Osteoblast (primary cell): ENCODE measurements around the gene TNFAIP2. TPM values are rescaled to one million over a fixed set of nuclear protein-coding genes. Genes with fewer than 3 reads are reported as not detected.
A peak's percentile ranks its signal among the peaks of the same experiment; 100 is the strongest.

Experiments
- DNase-seq: peaks from one replicate; pipeline ENCODE4 v3.0.0; 2011; ENCODE audit warnings: low spot score, mixed read lengths; ENCODE audit not compliant: insufficient read length; ENCODE audit errors: missing footprints
- H2AFZ ChIP-seq: 2 replicates; pipeline ENCODE4 v1.6.0; 2011; ENCODE audit warnings: mild to moderate bottlenecking, low read length
- H3K27ac ChIP-seq: 2 replicates; pipeline ENCODE4 v1.5.1; 2011; ENCODE audit warnings: mild to moderate bottlenecking, low read depth, low read length, moderate library complexity
- H3K27me3 ChIP-seq: 2 replicates; pipeline ENCODE4 v1.6.0; 2012; ENCODE audit warnings: mild to moderate bottlenecking, control low read depth, inconsistent platforms, low read length, moderate library complexity; ENCODE audit not compliant: insufficient read depth
- H3K36me3 ChIP-seq: 2 replicates; pipeline ENCODE4 v1.5.1; 2011; ENCODE audit warnings: mild to moderate bottlenecking, low read length, control low read depth, moderate library complexity; ENCODE audit not compliant: insufficient read depth
- H3K4me1 ChIP-seq: 2 replicates; pipeline ENCODE4 v1.5.1; 2011; ENCODE audit warnings: mild to moderate bottlenecking, low read length, control low read depth, moderate library complexity; ENCODE audit not compliant: insufficient read depth
- H3K4me2 ChIP-seq: 2 replicates; pipeline ENCODE4 v1.6.0; 2011; ENCODE audit warnings: mild to moderate bottlenecking, low read length; ENCODE audit not compliant: insufficient read depth
- H3K4me3 ChIP-seq: fragments of 200-600 bp; sonication (generic); 3 replicates; pipeline ENCODE4 v1.5.1; 2012; ENCODE audit warnings: mild to moderate bottlenecking, low read length, inconsistent platforms; ENCODE audit not compliant: insufficient read depth
- H3K79me2 ChIP-seq: 2 replicates; pipeline ENCODE4 v1.6.0; 2012; ENCODE audit warnings: mild to moderate bottlenecking, low read length, control low read depth, inconsistent platforms; ENCODE audit not compliant: insufficient read depth
- H3K9me3 ChIP-seq: 2 replicates; pipeline ENCODE4 v1.5.1; 2011; ENCODE audit warnings: low read depth, low read length, control low read depth
- H4K20me1 ChIP-seq: 2 replicates; pipeline ENCODE4 v1.6.0; 2012; ENCODE audit warnings: mild to moderate bottlenecking, low read length, control low read depth; ENCODE audit not compliant: insufficient read depth
- total RNA-seq: library from RNA; depleted of rRNA; stranded (reverse); fragments of >200 nt; gene quantifications from 2 replicates; pipeline ENCODE4 v1.2.3, GENCODE V29; 2012
- TF ChIP-seq, protein P1 (sequence below): IDR thresholded peaks from 2 replicates; pipeline ENCODE4 v1.5.1; 2011; ENCODE audit warnings: mild to moderate bottlenecking, low read depth, low read length, moderate library complexity; ENCODE audit errors: extremely low read depth

The TNFAIP2 gene
- total RNA-seq, 1 donor = 60.1 TPM

DNA sequence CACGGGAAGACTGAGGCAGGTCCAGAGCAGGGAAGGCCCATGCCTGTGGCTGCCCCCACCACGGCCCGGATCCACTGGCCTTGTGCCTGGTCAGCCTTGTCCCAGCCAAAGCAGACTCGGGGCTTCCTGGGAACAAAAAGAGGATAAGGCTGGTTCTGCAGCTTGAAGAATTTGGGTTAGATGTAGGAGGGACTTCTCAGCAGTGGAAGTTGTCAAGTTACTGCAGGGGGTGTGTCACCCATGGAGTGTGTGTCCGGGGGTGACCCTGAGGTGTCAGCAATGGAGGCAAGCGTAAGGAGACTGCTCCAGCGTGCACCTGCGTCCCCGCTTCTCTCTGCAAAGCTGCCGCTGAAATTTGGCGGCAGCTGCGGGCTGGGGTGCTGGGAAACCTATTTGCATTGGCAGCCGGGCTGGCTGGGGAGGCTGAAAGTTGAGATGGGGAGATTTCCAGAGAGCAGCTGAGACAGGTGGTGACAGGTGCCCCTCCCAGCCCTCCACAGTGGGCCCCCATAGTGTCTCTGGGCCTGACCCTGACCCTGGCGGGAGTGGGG, 12.5 kb upstream of the TNFAIP2 start:
- Histone ChIP-seq H3K27me3 (no peaks in the 10 kb centered on the region), H3K27ac (peak overlapping the region; percentile 65), H3K4me2 (peak overlapping the region; percentile 71), H3K4me3 (no peak overlapping the region), H3K4me1 (peaks cover 16% of the 10 kb centered on the region), H2AFZ (peak overlapping the region; percentile 56), H3K9me3 (no peaks in the 10 kb centered on the region), H4K20me1 (no peaks in the 10 kb centered on the region), H3K79me2 (no peaks in the 10 kb centered on the region), H3K36me3 (no peaks in the 10 kb centered on the region)
- TF ChIP-seq, protein P1, sequence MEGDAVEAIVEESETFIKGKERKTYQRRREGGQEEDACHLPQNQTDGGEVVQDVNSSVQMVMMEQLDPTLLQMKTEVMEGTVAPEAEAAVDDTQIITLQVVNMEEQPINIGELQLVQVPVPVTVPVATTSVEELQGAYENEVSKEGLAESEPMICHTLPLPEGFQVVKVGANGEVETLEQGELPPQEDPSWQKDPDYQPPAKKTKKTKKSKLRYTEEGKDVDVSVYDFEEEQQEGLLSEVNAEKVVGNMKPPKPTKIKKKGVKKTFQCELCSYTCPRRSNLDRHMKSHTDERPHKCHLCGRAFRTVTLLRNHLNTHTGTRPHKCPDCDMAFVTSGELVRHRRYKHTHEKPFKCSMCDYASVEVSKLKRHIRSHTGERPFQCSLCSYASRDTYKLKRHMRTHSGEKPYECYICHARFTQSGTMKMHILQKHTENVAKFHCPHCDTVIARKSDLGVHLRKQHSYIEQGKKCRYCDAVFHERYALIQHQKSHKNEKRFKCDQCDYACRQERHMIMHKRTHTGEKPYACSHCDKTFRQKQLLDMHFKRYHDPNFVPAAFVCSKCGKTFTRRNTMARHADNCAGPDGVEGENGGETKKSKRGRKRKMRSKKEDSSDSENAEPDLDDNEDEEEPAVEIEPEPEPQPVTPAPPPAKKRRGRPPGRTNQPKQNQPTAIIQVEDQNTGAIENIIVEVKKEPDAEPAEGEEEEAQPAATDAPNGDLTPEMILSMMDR = no peak
- DNase-seq = no peak

DNA sequence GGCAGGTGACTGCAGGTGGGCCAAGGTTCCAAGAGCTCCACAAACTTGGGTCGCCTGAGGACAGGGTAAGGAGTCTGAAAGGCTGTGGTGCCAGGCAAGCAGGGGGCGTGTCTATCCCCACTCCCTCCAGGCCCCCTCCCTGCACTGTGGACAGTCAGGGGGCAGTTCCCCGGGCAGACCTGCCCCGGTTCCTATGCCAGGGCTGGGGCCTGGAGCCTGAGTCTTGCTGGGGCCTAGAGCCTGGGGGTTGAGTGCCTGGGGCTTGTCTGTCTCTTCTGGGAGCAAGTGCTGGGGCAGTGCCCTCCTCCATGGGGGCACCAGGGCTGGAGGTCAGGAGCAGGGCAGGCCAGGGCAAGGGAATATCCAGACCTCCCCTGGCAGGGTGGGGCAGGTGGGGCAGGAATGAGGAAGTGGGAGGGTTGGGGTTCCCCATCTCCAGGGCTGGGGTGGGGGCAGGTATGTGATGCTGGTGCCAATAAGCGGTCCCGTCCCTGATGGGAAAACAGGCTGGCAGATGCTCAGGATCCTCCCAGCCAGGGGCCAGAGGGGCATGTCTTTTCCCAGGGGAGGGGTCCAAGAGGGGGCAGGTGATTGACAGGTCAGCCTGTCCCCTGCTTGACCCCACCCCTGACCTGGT, 11.9 kb upstream of the TNFAIP2 start:
- H3K4me3 ChIP-seq = no peak overlapping the region
- H3K79me2 ChIP-seq = no peaks in the 10 kb centered on the region
- H3K4me2 ChIP-seq = no peak overlapping the region
- no peaks in the 10 kb centered on the region for H3K36me3 ChIP-seq
- no peak overlapping the region for H2AFZ ChIP-seq
- TF ChIP-seq, protein P1 = no peak
- no peaks in the 10 kb centered on the region for H3K27me3 ChIP-seq
- H3K27ac ChIP-seq = no peak overlapping the region
- no peaks in the 10 kb centered on the region for H4K20me1 ChIP-seq
- H3K9me3 ChIP-seq = no peaks in the 10 kb centered on the region
- no peak for DNase-seq
- H3K4me1 ChIP-seq = peaks cover 16% of the 10 kb centered on the region

DNA sequence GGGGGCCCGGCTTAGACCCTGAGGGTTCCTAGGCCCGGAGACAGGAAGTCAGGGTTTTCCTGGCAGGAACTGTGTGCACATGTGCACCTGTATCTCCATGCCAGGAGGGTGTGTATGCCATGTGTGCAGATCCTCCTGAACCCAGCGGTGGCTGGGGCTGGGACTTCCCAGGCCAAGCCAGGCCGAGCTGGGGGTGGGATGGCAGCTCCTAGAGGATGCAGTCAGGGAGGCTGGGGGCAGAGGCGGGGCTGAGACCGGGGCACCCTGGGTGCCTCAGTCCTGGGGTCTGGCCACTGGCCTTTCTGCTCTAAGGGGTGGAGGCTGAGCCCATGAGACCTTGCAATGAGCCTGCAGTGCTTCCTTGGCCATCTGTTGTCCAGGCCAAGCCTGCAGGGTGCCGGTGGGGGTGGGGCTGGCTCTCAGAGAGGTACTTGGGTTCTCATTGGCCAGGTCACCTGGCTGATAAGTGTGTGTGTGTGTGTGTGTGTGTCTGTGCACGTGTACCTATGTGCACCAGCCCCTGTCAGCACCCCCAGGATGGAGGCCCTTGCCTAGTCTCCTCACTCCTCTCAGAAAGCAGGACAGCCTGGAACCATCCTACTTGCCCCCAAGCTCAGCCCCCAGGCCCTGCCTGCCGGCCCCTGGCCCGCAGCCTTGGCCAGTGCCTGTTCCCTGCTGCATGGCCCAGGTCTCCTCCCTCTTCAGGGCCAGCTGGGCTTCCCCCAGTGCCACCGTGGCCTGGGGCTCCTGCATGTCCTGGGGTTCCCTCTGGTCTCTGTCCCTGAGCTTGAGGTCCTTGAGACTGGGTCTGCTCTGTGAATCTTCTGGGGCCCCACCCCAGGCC, 10.6 kb upstream of the TNFAIP2 start:
- no peak overlapping the region for H3K4me3 ChIP-seq
- DNase-seq = no peak
- TF ChIP-seq, protein P1 = no peak
- no peaks in the 10 kb centered on the region for H3K36me3 ChIP-seq
- no peaks in the 10 kb centered on the region for H3K79me2 ChIP-seq
- H3K4me2 ChIP-seq = no peak overlapping the region
- no peak overlapping the region for H2AFZ ChIP-seq
- H3K27me3 ChIP-seq = no peaks in the 10 kb centered on the region
- H3K27ac ChIP-seq = no peak overlapping the region
- H3K4me1 ChIP-seq = peaks cover 16% of the 10 kb centered on the region
- no peaks in the 10 kb centered on the region for H4K20me1 ChIP-seq
- no peaks in the 10 kb centered on the region for H3K9me3 ChIP-seq

DNA sequence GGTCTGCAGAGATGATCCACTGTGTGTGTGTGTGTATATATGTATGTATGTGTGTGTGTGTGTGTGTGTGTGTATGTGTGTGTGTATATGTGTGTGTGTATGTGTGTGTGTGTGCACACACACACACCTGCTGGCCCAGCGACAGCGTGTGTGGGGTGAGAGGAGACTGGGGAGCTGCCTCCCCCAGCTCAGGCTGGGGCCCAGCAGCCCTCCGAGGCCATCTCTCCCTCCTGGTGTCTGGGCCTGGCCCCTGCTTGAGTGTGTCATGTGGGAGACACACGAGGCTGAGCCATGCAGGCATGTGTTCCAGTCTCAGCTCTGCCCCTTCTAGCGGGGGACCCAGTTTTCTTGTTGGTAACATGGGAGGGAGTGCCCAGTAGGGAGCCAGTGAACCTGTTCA, 10.0 kb upstream of the TNFAIP2 start:
- Histone ChIP-seq H3K4me2 (no peak overlapping the region), H3K4me1 (peaks cover 19% of the 10 kb centered on the region), H3K36me3 (no peaks in the 10 kb centered on the region), H3K27ac (no peak overlapping the region), H3K9me3 (no peaks in the 10 kb centered on the region), H3K79me2 (no peaks in the 10 kb centered on the region), H2AFZ (no peak overlapping the region), H3K4me3 (no peak overlapping the region), H3K27me3 (no peaks in the 10 kb centered on the region), H4K20me1 (no peaks in the 10 kb centered on the region)
- no peak for DNase-seq
- TF ChIP-seq, protein P1 = no peak
